ENCODE measurements around the gene EGFL8. TPM values are rescaled to one million over a fixed set of nuclear protein-coding genes. Genes with fewer than 3 reads are reported as not detected.
A peak's percentile ranks its signal among the peaks of the same experiment; 100 is the strongest.

Gene EGFL8
- total RNA-seq, 1 experiment from 2014 or later, result 18.8 TPM

- Mint-ChIP-seq H3K27me3 (ENCODE audit: unreplicated experiment) (no peaks in the 10 kb centered on the region), H3K36me3 (ENCODE audit: insufficient read depth, unreplicated experiment) (peaks cover 61% of the 10 kb centered on the region), H3K4me3 (ENCODE audit: low read depth, unreplicated experiment) (peak within 1 kb of the TSS; percentile 82), H3K27ac (ENCODE audit: unreplicated experiment) (peak within 1 kb of the TSS; percentile 62), H3K9me3 (ENCODE audit: low read depth, unreplicated experiment) (no peaks in the 10 kb centered on the region), H3K4me1 (ENCODE audit: low read depth, unreplicated experiment) (peaks cover 48% of the 10 kb centered on the region)
- CTCF ChIA-PET, result interaction anchor here (2.5 kb wide), 1 partner anchor 21 kb away, joined by 32 read pairs; no protein-coding TSS in a partner anchor
- intact Hi-C loops (cut with micrococcal nuclease; ENCODE audit: unreplicated experiment), result loop anchor here (2.0 to 5.0 kb wide), 2 partner anchors 57 to 219 kb away; partner anchors contain the start of genes NELFE and SKIC2
- DNase-seq, result peak; percentile 100
- TF ChIP-seq CTCF (IDR thresholded peaks at IDR 0.05; ENCODE audit: unreplicated experiment), result no peak
- BruUV-seq (replicated peaks), result no TSS peak
These were observed 11.5 kb downstream of the EGFL8 start, which contains the start of gene AGPAT1 for GRCh38 chr6:32175711-32176475. TSS of gene AGPAT1 (minus strand) at chr6:32176084. CDS start at chr6:32171496, 4,588 bp downstream.

GRCh38 chr6:32176476-32177182 lies 12.2 kb downstream of the EGFL8 start:
- BruUV-seq (replicated peaks), result no TSS peak
- H3K27ac Mint-ChIP-seq (ENCODE audit: unreplicated experiment), result peak overlapping the region; percentile 62
- no peaks in the 10 kb centered on the region for H3K27me3 Mint-ChIP-seq (ENCODE audit: unreplicated experiment)
- intact Hi-C loops (cut with micrococcal nuclease; ENCODE audit: unreplicated experiment), result loop anchor here (2.0 to 5.0 kb wide), 2 partner anchors 58 to 219 kb away; partner anchors contain the start of genes NELFE and SKIC2
- peak overlapping the region; percentile 82 for H3K4me3 Mint-ChIP-seq (ENCODE audit: low read depth, unreplicated experiment)
- TF ChIP-seq CTCF (IDR thresholded peaks at IDR 0.05; ENCODE audit: unreplicated experiment), result no peak
- DNase-seq, result no peak
- H3K9me3 Mint-ChIP-seq (ENCODE audit: low read depth, unreplicated experiment), result no peaks in the 10 kb centered on the region
- H3K4me1 Mint-ChIP-seq (ENCODE audit: low read depth, unreplicated experiment), result peaks cover 48% of the 10 kb centered on the region
- peaks cover 67% of the 10 kb centered on the region for H3K36me3 Mint-ChIP-seq (ENCODE audit: insufficient read depth, unreplicated experiment)
- CTCF ChIA-PET, result interaction anchor here (0.6 to 2.5 kb wide), 7 partner anchors 14 to 735 kb away, joined by 3 to 32 read pairs (median 6); partner anchors contain the start of genes ATF6B and PBX2

GRCh38 chr6:32177183-32177787 lies 12.9 kb downstream of the EGFL8 start:
- peak overlapping the region; percentile 82 for H3K4me3 Mint-ChIP-seq (ENCODE audit: low read depth, unreplicated experiment)
- CTCF ChIA-PET, result interaction anchor here (0.6 to 2.5 kb wide), 12 partner anchors 11 to 735 kb away, joined by 3 to 32 read pairs (median 4); partner anchors contain the start of genes ATF6B, NEU1 and PBX2
- DNase-seq, result peak; percentile 65
- BruUV-seq (replicated peaks), result TSS peak; percentile 46
- no peaks in the 10 kb centered on the region for H3K27me3 Mint-ChIP-seq (ENCODE audit: unreplicated experiment)
- no peak for TF ChIP-seq CTCF (IDR thresholded peaks at IDR 0.05; ENCODE audit: unreplicated experiment)
- H3K4me1 Mint-ChIP-seq (ENCODE audit: low read depth, unreplicated experiment), result peaks cover 48% of the 10 kb centered on the region
- peaks cover 67% of the 10 kb centered on the region for H3K36me3 Mint-ChIP-seq (ENCODE audit: insufficient read depth, unreplicated experiment)
- peak overlapping the region; percentile 62 for H3K27ac Mint-ChIP-seq (ENCODE audit: unreplicated experiment)
- H3K9me3 Mint-ChIP-seq (ENCODE audit: low read depth, unreplicated experiment), result no peaks in the 10 kb centered on the region
- intact Hi-C loops (cut with micrococcal nuclease; ENCODE audit: unreplicated experiment), result loop anchor here (2.0 to 5.0 kb wide), 2 partner anchors 58 to 220 kb away; partner anchors contain the start of genes NELFE and SKIC2
